Measurements from ENCODE around the gene TGFA. TPM values are rescaled to one million over a fixed set of nuclear protein-coding genes. Genes with fewer than 3 reads are reported as not detected.

TGFA gene
- total and polyA plus RNA-seq, 2 experiments from 2014 or later, result 2.6 to 5.6 TPM

DNA sequence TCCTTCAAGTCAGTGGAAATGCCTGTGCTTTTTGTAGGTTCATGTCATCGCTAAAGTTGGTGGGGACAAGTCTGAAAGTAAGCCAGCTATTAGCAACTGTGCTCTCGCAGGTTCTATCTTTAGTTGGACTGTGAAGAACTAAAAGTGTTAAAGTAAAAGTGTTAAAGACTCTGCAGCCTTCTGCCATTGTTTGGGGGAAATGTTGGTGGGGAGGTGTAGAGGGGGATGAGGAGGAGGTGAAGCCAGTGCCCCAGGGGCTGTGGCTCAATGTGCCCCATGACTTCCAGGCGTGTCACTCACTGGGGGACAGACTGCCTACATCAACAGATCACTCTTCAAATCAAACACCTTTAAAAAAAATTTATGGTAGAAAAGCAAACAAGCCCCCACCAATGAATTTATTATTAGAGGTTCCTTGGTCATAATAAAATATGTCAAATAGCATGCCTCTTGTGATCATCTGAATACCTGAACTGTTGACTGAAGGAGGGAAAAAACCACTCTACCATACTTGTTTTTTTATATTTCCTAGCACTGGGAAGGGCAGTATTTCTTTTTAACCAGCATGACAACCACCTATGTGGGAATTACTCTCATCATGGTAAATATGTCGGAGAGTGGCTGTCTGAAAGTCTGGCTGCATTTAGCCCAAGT lies 19.3 kb downstream of the TGFA start:
- Histone ChIP-seq H3K9me3 (ENCODE audit: low read depth) (no peaks in the 10 kb centered on the region), H4K20me1 (ENCODE audit: insufficient read depth, poor library complexity, severe bottlenecking) (no peaks in the 10 kb centered on the region), H3K36me3 (replicated peaks; ENCODE audit: insufficient read depth, low read depth) (no peaks in the 10 kb centered on the region), H3K4me3 (no peak overlapping the region), H3K4me1 (ENCODE audit: insufficient read depth) (peaks cover 4% of the 10 kb centered on the region), H2AFZ (no peak overlapping the region), H3K27ac (no peak overlapping the region), H3K4me2 (no peak overlapping the region), H3K27me3 (no peaks in the 10 kb centered on the region), H3K9me2 (replicated peaks; ENCODE audit: insufficient read depth) (no peaks in the 10 kb centered on the region), H3K79me2 (no peaks in the 10 kb centered on the region)
- DNase-seq (ENCODE audit: low spot score), result no peak
- WGBS (ENCODE audit: low lambda C conversion rate, missing lambda C conversion rate), result 71% methylated on average over 4 of the region's 4 CpGs
- TF ChIP-seq EZH2phosphoT487 (IDR thresholded peaks at IDR 0.05; ENCODE audit: low read depth, severe bottlenecking, unreplicated experiment) (no peak), EZH2 (IDR thresholded peaks at IDR 0.05; ENCODE audit: borderline replicate concordance) (no peak)
- TF ChIP-seq, protein P1, sequence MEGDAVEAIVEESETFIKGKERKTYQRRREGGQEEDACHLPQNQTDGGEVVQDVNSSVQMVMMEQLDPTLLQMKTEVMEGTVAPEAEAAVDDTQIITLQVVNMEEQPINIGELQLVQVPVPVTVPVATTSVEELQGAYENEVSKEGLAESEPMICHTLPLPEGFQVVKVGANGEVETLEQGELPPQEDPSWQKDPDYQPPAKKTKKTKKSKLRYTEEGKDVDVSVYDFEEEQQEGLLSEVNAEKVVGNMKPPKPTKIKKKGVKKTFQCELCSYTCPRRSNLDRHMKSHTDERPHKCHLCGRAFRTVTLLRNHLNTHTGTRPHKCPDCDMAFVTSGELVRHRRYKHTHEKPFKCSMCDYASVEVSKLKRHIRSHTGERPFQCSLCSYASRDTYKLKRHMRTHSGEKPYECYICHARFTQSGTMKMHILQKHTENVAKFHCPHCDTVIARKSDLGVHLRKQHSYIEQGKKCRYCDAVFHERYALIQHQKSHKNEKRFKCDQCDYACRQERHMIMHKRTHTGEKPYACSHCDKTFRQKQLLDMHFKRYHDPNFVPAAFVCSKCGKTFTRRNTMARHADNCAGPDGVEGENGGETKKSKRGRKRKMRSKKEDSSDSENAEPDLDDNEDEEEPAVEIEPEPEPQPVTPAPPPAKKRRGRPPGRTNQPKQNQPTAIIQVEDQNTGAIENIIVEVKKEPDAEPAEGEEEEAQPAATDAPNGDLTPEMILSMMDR (IDR thresholded peaks at IDR 0.05; ENCODE audit: poor library complexity), result no peak

DNA sequence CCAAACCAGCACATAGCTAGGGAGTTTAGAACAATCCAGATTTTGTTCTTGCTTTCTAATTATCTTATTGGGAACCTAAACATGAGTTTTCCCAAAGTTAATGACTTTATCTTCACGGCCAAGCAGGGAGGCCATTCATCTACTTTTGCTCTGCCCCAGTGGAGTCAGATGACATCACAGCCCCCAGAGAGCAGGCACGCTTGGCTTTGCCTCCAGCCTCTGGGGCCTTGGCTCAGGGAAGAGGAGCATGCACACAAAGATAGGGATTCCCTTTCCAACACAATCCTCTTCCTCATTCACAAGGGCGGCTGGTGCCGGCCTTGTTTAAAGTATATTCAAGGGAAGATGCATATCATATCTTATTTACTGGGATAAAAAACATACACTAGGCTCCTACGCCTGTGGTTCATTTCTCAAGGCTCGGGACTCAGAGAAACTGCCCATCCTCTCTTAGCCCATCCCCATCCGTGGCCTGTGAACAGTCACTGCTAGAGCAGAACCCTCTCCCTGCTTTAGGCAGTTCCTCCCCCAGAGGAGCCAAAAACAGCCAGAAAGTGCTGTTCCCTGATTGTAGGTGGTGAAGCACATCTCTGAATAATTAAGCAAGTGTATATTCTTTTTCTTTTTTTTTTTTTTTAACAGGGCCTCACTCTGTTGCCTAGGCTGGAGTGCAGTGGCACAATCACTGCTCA lies 21.2 kb downstream of the TGFA start:
- Histone ChIP-seq H3K27me3 (no peaks in the 10 kb centered on the region), H3K79me2 (no peaks in the 10 kb centered on the region), H3K9me3 (ENCODE audit: low read depth) (no peaks in the 10 kb centered on the region), H3K36me3 (replicated peaks; ENCODE audit: insufficient read depth, low read depth) (no peaks in the 10 kb centered on the region), H3K4me3 (no peak overlapping the region), H3K4me1 (ENCODE audit: insufficient read depth) (peaks cover 4% of the 10 kb centered on the region), H3K9me2 (replicated peaks; ENCODE audit: insufficient read depth) (no peaks in the 10 kb centered on the region), H2AFZ (no peak overlapping the region), H3K4me2 (no peak overlapping the region), H3K27ac (no peak overlapping the region), H4K20me1 (ENCODE audit: insufficient read depth, poor library complexity, severe bottlenecking) (no peaks in the 10 kb centered on the region)
- DNase-seq (ENCODE audit: low spot score), result no peak
- WGBS (ENCODE audit: low lambda C conversion rate, missing lambda C conversion rate), result 66% methylated on average over 7 of the region's 7 CpGs
- TF ChIP-seq EZH2 (IDR thresholded peaks at IDR 0.05; ENCODE audit: borderline replicate concordance) (no peak), EZH2phosphoT487 (IDR thresholded peaks at IDR 0.05; ENCODE audit: low read depth, severe bottlenecking, unreplicated experiment) (no peak)
- TF ChIP-seq, protein P1 (IDR thresholded peaks at IDR 0.05; ENCODE audit: poor library complexity), result no peak

DNA sequence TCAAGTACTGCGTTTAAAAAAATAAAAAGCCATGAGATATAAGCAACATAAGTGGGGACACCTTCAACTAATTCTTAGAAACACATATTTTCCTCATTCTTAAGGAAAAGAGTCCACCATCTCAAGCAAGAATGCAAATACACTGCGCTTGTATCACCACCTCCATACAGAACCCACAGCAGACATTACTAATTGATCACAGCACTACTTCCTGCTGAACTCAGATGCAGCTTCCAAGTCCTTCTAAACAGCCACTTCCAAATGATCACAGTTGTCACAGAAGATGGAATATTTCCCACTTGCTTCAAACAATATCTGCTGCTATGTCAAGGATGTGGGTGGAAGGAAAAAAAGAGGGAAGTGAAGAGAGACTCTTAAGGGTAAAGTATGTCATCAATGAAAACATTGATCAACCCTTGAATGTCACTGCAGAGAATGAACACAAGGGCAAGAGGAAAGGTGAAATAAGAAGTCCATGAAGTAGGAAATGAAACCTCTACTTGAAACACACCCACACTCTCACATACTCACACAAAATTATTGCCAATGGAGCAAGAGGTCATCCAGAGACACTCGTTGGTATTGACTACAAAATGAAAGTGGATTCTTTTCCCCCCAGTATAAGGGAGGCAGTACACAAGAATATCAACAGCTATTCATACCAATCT lies 22.1 kb downstream of the TGFA start:
- no peaks in the 10 kb centered on the region for H3K9me3 ChIP-seq (ENCODE audit: low read depth)
- no peak overlapping the region for H3K4me2 ChIP-seq

More for the DNA sequence above, 22.1 kb downstream of the TGFA start:
- no peaks in the 10 kb centered on the region for H4K20me1 ChIP-seq (ENCODE audit: insufficient read depth, poor library complexity, severe bottlenecking)
- WGBS (ENCODE audit: low lambda C conversion rate, missing lambda C conversion rate), result 79% methylated on average over 3 of the region's 3 CpGs
- H3K27me3 ChIP-seq, result no peaks in the 10 kb centered on the region
- TF ChIP-seq EZH2phosphoT487 (IDR thresholded peaks at IDR 0.05; ENCODE audit: low read depth, severe bottlenecking, unreplicated experiment) (no peak), EZH2 (IDR thresholded peaks at IDR 0.05; ENCODE audit: borderline replicate concordance) (no peak)
- TF ChIP-seq, protein P1 (IDR thresholded peaks at IDR 0.05; ENCODE audit: poor library complexity), result no peak
- H3K36me3 ChIP-seq (replicated peaks; ENCODE audit: insufficient read depth, low read depth), result no peaks in the 10 kb centered on the region
- H3K27ac ChIP-seq, result no peak overlapping the region
- H2AFZ ChIP-seq, result no peak overlapping the region
- H3K79me2 ChIP-seq, result no peaks in the 10 kb centered on the region
- H3K4me3 ChIP-seq, result no peak overlapping the region
- DNase-seq (ENCODE audit: low spot score), result no peak
- H3K4me1 ChIP-seq (ENCODE audit: insufficient read depth), result peaks cover 4% of the 10 kb centered on the region
- no peaks in the 10 kb centered on the region for H3K9me2 ChIP-seq (replicated peaks; ENCODE audit: insufficient read depth)

All from hepatocyte (in vitro differentiated cells).